Left lung (tissue), 10 donors: ENCODE results near the gene MYO1F. TPM values are rescaled to one million over a fixed set of nuclear protein-coding genes. Genes with fewer than 3 reads are reported as not detected.

ENCODE experiments used
- ATAC-seq: fragments of 200-7000 bp; cut with Tn5 transposase; one replicate; pipeline ENCODE4 v1.9.1; 2020; ENCODE audit warnings: moderate library complexity
- DNase-seq, 4 donors: peaks; one replicate each; pipeline ENCODE4 v3.0.0-alpha.2; 2013 to 2020
- H3K27ac ChIP-seq, 2 donors: fragments of 200-600 bp; sonication (generic) in 1 of 2; one replicate each; pipeline versions ENCODE4 v1.5.0 to v1.8.0; 2020 to 2021
- H3K27me3 ChIP-seq, 2 donors: fragments of 200-600 bp; sonication (generic) in 1 of 2; one replicate each; pipeline versions ENCODE4 v1.5.0 to v1.8.0; 2020 to 2021
- H3K36me3 ChIP-seq, 2 donors: fragments of 200-600 bp; sonication (generic) in 1 of 2; one replicate each; pipeline versions ENCODE4 v1.5.0 to v1.8.0; 2020 to 2021
- H3K4me1 ChIP-seq, 2 donors: fragments of 200-600 bp; one replicate each; pipeline ENCODE4 v1.8.0; 2021
- H3K4me3 ChIP-seq, 2 donors: fragments of 200-600 bp; sonication (generic) in 1 of 2; one replicate each; pipeline versions ENCODE4 v1.5.0 to v1.8.0; 2020 to 2021; ENCODE audit warnings: mild to moderate bottlenecking in 1 of 2
- H3K9me3 ChIP-seq, 2 donors: fragments of 200-600 bp; sonication (generic) in 1 of 2; one replicate each; pipeline versions ENCODE4 v1.5.0 to v1.8.0; 2020 to 2021
- intact Hi-C, 2 donors: fragments of 100-400 bp; cut with DNase I; formaldehyde crosslinking; loops; one replicate each; pipeline versions ENCODE4 v1.11.2 to v1.14.2; 2022
- polyA plus RNA-seq, 6 donors: library from polyadenylated mRNA; unstranded; fragments of 120-200 nt; gene quantifications; one replicate each; pipeline ENCODE4 v1.2.1, GENCODE V29; 2013; ENCODE audit not compliant: insufficient read length in 6 of 6
- total RNA-seq, 2 donors: library from RNA; stranded (reverse); fragmentation: NEBNext Ultra II Directional; extraction: Animal tissue kit (Norgen Biotek cat#: 25700); gene quantifications; one replicate each; pipeline ENCODE4 v1.2.1, GENCODE V29; 2021
- TF ChIP-seq, protein P1 (sequence below), 2 donors: fragments of 200-600 bp; sonication (generic) in 1 of 2; IDR thresholded peaks; one replicate each; pipeline versions ENCODE4 v1.5.0 to v1.8.0; 2021; ENCODE audit warnings: antibody characterized with exemption in 2 of 2
- donor health status: DM: no; HTN: yes; CAD: no.
- donor health status: DM: no; HTN: no; CAD: no.

MYO1F gene
- total and polyA plus RNA-seq, 8 donors: 11.3 to 161 (median 13.8) TPM

DNA sequence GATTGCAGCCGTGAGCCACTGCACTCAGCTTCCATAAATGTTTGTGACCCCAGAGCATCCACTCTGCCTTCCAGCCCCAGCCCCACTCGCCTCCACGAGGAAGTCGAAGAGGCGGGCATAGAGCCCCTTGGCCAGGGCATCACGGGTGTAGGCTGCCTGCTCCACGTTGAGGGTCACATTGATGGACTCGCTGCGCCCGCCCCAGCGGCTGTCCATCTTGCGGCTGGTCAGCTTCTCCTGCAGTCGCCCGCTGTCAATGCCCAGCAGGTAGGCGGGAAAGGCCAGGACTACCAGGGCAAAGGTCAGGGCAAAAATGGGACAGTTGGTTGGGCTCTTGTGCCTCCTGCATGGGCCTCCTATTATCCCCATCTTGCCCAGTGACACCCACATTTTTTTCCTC, 27.2 kb downstream of the MYO1F start:
- TF ChIP-seq, protein P1, sequence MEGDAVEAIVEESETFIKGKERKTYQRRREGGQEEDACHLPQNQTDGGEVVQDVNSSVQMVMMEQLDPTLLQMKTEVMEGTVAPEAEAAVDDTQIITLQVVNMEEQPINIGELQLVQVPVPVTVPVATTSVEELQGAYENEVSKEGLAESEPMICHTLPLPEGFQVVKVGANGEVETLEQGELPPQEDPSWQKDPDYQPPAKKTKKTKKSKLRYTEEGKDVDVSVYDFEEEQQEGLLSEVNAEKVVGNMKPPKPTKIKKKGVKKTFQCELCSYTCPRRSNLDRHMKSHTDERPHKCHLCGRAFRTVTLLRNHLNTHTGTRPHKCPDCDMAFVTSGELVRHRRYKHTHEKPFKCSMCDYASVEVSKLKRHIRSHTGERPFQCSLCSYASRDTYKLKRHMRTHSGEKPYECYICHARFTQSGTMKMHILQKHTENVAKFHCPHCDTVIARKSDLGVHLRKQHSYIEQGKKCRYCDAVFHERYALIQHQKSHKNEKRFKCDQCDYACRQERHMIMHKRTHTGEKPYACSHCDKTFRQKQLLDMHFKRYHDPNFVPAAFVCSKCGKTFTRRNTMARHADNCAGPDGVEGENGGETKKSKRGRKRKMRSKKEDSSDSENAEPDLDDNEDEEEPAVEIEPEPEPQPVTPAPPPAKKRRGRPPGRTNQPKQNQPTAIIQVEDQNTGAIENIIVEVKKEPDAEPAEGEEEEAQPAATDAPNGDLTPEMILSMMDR (IDR thresholded peaks at IDR 0.05): no peak
- intact Hi-C loops: no loop called here
- no peak for DNase-seq

DNA sequence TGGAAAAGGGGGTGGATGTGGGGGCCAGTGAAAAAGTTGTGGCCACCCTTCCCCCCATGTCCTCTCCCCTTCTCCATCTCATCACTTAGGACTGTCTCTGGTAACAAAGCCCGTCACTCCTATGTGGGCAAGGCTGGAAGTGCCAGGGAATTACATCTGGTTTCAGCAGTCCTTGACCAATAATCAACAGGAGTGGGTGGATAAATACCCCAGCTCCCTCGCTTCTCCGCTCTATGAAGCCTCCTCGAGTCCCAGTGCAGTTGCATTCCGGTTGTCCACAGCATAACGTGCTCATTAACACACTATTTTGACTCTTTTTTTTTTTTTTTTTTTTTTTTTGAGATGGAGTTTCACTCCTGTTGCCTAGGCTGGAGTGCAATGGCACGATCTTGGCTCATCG, 31.5 kb downstream of the MYO1F start:
- Histone ChIP-seq H3K36me3 (peaks cover 0 to 87% of the 10 kb centered on the region in 2 donors), H3K27me3 (no peaks in the 10 kb centered on the region), H3K4me1 (peaks cover 0 to 7% of the 10 kb centered on the region in 2 donors), H3K9me3 (no peaks in the 10 kb centered on the region), H3K4me3 (no peak overlapping the region), H3K27ac (no peak overlapping the region)
- TF ChIP-seq, protein P1 (IDR thresholded peaks at IDR 0.05): no peak
- DNase-seq (no peak), ATAC-seq (no peak)
- intact Hi-C loops: no loop called here

More for the DNA sequence above, 27.2 kb downstream of the MYO1F start:
- no peak overlapping the region for H3K27ac ChIP-seq
- H3K4me3 ChIP-seq: no peak overlapping the region
- H3K36me3 ChIP-seq: peaks cover 0 to 100% of the 10 kb centered on the region in 2 donors
- no peaks in the 10 kb centered on the region for H3K9me3 ChIP-seq
- no peaks in the 10 kb centered on the region for H3K4me1 ChIP-seq
- H3K27me3 ChIP-seq: no peaks in the 10 kb centered on the region
- ATAC-seq: no peak

DNA sequence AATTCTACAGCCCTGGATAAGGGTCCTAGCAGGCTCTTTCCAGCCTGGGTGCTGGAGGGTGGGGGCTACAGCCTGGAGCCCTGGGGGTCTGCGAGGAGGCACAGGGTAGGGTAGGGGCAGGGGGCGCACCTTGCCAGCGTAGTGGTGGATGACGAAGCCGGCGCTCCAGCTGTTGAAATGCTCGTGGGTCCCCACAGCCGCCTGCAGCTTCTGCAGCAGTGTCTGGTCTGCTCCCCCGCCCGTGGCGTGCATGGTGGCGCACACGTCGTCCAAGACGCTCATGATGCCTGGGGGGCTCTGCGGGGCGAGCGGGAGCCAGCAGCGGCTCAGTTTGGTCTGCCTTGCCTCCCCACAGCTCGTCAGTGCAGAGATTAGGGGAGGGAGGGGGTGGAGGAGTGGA, 33.1 kb downstream of the MYO1F start:
- intact Hi-C loops: no loop called here
- Histone ChIP-seq H3K4me1 (peaks cover 0 to 16% of the 10 kb centered on the region in 2 donors), H3K4me3 (no peak overlapping the region), H3K27ac (no peak overlapping the region), H3K27me3 (no peaks in the 10 kb centered on the region), H3K9me3 (no peaks in the 10 kb centered on the region), H3K36me3 (peaks cover 0 to 82% of the 10 kb centered on the region in 2 donors)
- ATAC-seq: no peak
- DNase-seq: peak in 1 of 4 donors; percentile 77
- TF ChIP-seq, protein P1 (IDR thresholded peaks at IDR 0.05): no peak

DNA sequence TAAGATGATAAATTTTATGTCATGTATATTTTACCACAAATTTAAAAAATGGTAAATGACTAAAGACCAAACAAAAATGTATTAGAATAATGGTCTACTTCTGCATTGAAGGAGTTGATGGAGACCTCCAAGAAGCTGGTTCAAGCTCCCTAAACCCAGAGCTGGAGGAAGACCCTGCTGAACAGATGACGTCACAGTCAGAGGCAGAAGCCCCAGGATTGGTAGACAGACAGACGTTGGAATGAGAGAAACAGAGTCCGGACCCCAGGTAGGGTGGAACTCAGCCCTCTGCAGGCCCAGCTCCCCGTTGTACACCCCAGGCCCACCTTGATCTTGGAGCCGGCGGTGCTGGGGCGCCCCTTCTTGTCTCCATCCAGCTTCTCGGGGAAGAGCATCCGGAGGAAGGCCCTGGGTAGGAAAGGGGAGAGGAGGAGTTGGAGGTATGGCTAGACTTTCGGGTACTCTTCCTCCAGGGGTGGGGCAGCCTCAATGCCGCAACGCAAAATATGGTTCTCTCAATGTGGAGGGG, 37.6 kb downstream of the MYO1F start:
- intact Hi-C loops: no loop called here
- Histone ChIP-seq H3K27ac (no peak overlapping the region), H3K4me3 (no peak overlapping the region), H3K27me3 (no peaks in the 10 kb centered on the region), H3K9me3 (no peaks in the 10 kb centered on the region), H3K36me3 (peaks cover 0 to 81% of the 10 kb centered on the region in 2 donors), H3K4me1 (peaks cover 0 to 16% of the 10 kb centered on the region in 2 donors)
- ATAC-seq: no peak
- no peak for DNase-seq
- TF ChIP-seq, protein P1 (IDR thresholded peaks at IDR 0.05): no peak

DNA sequence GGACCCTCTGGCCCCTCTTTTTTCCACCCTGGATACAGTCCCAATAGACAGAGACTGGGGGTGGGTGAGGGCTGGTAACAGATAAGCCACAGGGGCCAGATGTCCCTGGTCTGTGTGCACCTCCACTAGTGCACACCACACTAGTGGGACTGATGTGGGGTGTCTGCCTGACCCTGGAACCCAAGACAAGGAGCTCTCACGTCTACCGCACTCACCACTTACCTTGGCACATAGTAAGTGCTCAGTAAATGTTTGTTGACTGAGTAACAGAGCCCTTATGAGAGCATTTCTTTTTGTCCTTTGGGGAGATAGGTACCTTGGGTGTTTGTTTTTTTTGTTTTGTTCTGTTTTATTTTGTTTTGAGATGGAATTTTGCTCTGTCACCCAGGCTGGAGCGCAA, 40.1 kb downstream of the MYO1F start:
- Histone ChIP-seq H3K9me3 (no peaks in the 10 kb centered on the region), H3K27me3 (no peaks in the 10 kb centered on the region), H3K27ac (no peak overlapping the region), H3K36me3 (peaks cover 0 to 84% of the 10 kb centered on the region in 2 donors), H3K4me3 (no peak overlapping the region), H3K4me1 (peaks cover 0 to 16% of the 10 kb centered on the region in 2 donors)
- ATAC-seq: no peak
- no peak for DNase-seq
- intact Hi-C loops: no loop called here
- TF ChIP-seq, protein P1 (IDR thresholded peaks at IDR 0.05): no peak
